Measurements from ENCODE around the gene SLC4A5.

SLC4A5 gene

DNA sequence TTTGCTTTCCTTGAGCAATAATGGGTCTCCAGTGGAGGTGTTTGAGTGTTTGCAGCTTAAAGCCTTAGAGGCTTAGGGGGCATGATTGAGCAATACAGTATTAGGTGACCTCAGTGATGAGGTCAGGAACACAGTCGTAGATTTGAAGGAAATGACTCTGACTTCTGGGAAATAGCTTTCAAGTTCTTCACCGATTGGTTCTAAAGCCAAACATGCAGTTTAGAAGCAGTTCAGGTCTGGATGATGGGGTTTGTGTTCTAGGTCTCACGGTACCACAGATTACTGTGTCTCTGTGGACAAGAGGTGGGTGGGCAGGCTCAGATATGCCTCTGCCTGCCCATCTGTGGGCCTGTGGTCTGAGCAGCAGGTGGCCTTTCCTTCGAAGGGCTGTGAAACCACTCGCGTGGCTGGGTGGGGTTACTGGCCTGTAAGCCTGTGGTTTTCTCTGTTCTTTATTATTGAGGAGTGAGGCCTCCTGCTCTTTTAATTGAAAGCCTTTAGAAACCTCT lies 137.0 kb downstream of the SLC4A5 start:
- DNase-seq (ENCODE audit: low spot score in 2 of 2) (peak in 1 of 2 donors; percentile 23), ATAC-seq (replicated peaks; ENCODE audit: extremely low read depth, poor library complexity, severe bottlenecking) (peak; percentile 88)
- Mint-ChIP-seq H3K9me3 (no peaks in the 10 kb centered on the region), H3K4me1 (peaks cover 18% of the 10 kb centered on the region), H3K4me3 (peak overlapping the region; percentile 68), H3K27ac (ENCODE audit: low read depth) (peak overlapping the region; percentile 95), H3K27me3 (no peaks in the 10 kb centered on the region), H3K36me3 (ENCODE audit: insufficient read depth) (peaks cover 18% of the 10 kb centered on the region)

DNA sequence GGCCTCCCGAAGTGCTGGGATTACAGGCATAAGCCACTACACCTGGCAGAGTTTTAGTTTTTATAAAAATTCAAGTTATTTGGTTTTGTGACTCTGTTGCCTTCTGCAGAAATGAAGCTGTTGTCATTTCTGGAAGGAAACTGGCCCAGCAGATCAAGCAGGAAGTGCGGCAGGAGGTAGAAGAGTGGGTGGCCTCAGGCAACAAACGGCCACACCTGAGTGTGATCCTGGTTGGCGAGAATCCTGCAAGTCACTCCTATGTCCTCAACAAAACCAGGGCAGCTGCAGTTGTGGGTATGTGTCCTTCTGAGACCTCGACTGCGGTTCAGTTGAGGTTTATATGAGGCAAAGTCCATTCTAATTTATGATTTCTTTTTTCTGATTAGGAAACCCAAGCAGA lies 137.6 kb downstream of the SLC4A5 start:
- ATAC-seq (replicated peaks; ENCODE audit: extremely low read depth, poor library complexity, severe bottlenecking) = peak; percentile 56
- Mint-ChIP-seq H3K27me3 (no peaks in the 10 kb centered on the region), H3K4me3 (peak overlapping the region; percentile 68), H3K27ac (ENCODE audit: low read depth) (peak overlapping the region; percentile 95), H3K4me1 (peaks cover 20% of the 10 kb centered on the region), H3K9me3 (no peaks in the 10 kb centered on the region), H3K36me3 (ENCODE audit: insufficient read depth) (peaks cover 17% of the 10 kb centered on the region)
- DNase-seq (ENCODE audit: low spot score in 2 of 2) = no peak

DNA sequence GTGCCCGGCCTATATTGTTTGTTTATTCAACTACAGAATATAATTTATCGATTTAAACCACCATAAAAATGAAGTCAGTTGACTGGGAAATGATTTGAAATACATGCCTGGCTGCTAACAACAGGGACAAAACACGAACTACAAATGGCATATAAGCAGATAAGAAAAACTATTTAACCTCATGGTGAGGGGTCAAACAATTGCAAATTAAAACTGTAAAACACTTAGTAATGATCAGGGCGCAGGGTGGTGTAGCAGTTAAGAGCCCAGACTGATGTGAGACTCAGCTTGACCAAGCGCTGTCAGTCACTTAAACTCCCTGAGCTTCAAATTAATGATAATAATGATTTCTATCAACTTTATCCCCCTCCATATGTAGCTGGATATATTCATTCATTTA lies 138.1 kb downstream of the SLC4A5 start:
- H3K9me3 Mint-ChIP-seq = no peaks in the 10 kb centered on the region
- DNase-seq (ENCODE audit: low spot score in 2 of 2) = no peak
- H3K27ac Mint-ChIP-seq (ENCODE audit: low read depth) = peak overlapping the region; percentile 95
- peaks cover 25% of the 10 kb centered on the region for H3K4me1 Mint-ChIP-seq
- ATAC-seq (replicated peaks; ENCODE audit: extremely low read depth, poor library complexity, severe bottlenecking) = no peak
- no peaks in the 10 kb centered on the region for H3K27me3 Mint-ChIP-seq
- peaks cover 17% of the 10 kb centered on the region for H3K36me3 Mint-ChIP-seq (ENCODE audit: insufficient read depth)
- H3K4me3 Mint-ChIP-seq = peak overlapping the region; percentile 68

DNA sequence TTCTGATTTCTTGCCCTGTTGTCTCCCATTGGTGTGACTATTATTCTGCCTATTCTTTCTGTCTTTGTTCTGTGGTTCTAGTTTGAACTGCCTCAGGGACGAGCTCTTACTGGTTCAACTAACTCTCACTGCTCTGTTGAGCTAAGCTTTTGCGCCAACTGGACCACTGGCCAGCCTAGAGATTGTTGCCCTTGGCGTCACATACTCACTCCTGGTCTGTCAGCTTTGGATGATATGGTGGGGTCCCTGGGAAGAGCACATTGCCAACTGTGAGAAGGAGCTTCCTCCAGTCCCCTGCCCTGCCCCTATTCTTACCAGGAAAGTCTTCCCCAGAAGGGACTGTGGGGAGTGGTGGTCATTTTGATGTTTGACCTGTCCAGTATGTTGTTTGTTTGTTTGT lies 138.8 kb downstream of the SLC4A5 start:
- H3K27ac Mint-ChIP-seq (ENCODE audit: low read depth) = no peak overlapping the region
- no peaks in the 10 kb centered on the region for H3K9me3 Mint-ChIP-seq
- ATAC-seq (replicated peaks; ENCODE audit: extremely low read depth, poor library complexity, severe bottlenecking) (no peak), DNase-seq (ENCODE audit: low spot score in 2 of 2) (no peak)
- H3K4me1 Mint-ChIP-seq = peaks cover 31% of the 10 kb centered on the region
- H3K4me3 Mint-ChIP-seq = no peak overlapping the region
- peaks cover 12% of the 10 kb centered on the region for H3K36me3 Mint-ChIP-seq (ENCODE audit: insufficient read depth)
- H3K27me3 Mint-ChIP-seq = no peaks in the 10 kb centered on the region

DNA sequence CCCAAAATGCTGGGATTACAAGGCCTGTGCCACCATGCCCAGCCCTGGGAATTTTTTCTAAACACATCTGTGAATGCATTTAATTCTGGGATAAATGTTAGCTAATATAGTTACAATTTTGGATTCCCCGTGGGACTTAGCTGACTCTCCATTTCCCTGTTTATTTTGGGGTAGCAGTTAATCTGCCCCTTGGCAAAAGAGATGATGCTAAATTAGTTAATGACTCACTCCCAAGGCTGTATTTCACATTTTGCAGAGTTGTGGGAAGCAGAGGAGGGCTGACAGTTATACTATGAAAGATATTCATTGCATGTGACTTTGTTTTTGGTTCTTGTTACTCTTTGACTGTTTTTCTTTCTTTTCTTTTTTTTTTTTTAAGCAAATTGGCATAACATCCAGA lies 141.6 kb downstream of the SLC4A5 start:
- Mint-ChIP-seq H3K27me3 (no peaks in the 10 kb centered on the region), H3K27ac (ENCODE audit: low read depth) (peak overlapping the region; percentile 59), H3K4me3 (no peak overlapping the region), H3K36me3 (ENCODE audit: insufficient read depth) (peaks cover 13% of the 10 kb centered on the region), H3K9me3 (no peaks in the 10 kb centered on the region), H3K4me1 (peaks cover 42% of the 10 kb centered on the region)
- ATAC-seq (replicated peaks; ENCODE audit: extremely low read depth, poor library complexity, severe bottlenecking) = no peak
- no peak for DNase-seq (ENCODE audit: low spot score in 2 of 2)

DNA sequence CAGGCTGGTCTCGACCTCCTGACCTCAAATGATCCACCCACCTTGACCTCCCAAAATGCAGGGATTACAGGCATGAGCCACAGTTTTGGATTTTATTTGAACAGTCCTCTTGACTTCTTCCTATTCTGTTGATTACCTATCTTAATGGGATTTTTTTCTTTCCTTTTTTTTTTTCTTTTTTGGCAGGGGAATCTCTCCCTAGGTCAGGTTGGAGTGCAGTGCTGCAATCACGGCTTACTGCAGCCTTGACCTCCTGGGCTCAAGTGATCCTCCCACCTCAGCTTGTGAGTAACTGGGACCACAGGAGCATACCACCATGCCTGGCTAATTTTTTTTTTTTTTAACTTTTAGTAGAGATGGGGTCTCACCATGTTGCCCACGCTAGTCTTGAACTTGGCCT lies 142.0 kb downstream of the SLC4A5 start:
- Mint-ChIP-seq H3K27me3 (no peaks in the 10 kb centered on the region), H3K4me3 (no peak overlapping the region), H3K4me1 (peaks cover 38% of the 10 kb centered on the region), H3K9me3 (no peaks in the 10 kb centered on the region), H3K27ac (ENCODE audit: low read depth) (no peak overlapping the region), H3K36me3 (ENCODE audit: insufficient read depth) (peaks cover 13% of the 10 kb centered on the region)
- ATAC-seq (replicated peaks; ENCODE audit: extremely low read depth, poor library complexity, severe bottlenecking) = no peak
- no peak for DNase-seq (ENCODE audit: low spot score in 2 of 2)

DNA sequence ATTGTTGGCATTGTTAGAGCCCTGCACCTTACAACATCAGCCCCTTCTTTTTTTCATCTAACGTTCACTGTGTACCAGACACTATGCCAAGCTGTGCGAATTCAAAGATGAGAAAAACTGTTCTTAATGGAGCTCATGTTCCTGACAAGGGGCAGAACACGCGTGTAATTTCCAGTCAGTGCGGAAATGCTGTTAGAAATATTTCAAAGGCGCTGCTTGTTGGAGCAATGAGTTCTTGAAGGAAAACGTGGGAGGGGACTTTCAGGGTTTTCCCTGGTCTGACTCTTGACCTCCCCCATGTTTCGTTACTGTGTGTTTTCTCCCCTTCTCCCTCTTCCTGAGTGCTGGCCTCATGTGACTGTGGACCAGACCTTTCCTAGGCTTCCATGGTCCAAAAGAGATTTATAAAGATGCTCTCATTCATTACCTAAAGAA lies 143.3 kb downstream of the SLC4A5 start:
- Mint-ChIP-seq H3K4me3 (peak overlapping the region; percentile 97), H3K27me3 (no peaks in the 10 kb centered on the region), H3K9me3 (no peaks in the 10 kb centered on the region), H3K36me3 (ENCODE audit: insufficient read depth) (peaks cover 13% of the 10 kb centered on the region), H3K4me1 (peaks cover 29% of the 10 kb centered on the region), H3K27ac (ENCODE audit: low read depth) (peak overlapping the region; percentile 97)
- DNase-seq (ENCODE audit: low spot score in 2 of 2) = no peak
- no peak for ATAC-seq (replicated peaks; ENCODE audit: extremely low read depth, poor library complexity, severe bottlenecking)

DNA sequence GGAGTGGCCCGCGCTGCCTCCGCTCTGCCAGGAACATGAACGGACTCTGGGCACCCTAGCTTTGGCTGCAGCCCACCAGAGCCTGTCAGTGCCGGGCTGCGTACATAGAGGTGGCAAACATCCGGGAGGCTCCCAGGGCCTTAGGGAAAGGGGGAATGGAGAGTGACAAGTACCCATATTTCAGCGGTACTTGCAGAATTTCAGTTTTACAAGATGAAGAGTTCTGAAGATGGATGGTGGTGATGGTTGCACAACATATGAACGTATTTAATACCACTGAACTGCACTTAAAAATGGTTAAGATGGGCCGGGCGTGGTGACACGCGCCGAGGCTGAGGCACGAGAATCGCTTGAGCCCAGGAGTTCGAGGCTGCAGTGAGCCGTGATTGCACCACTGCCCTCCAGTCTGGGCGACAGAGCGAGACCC lies 143.9 kb downstream of the SLC4A5 start:
- Mint-ChIP-seq H3K4me1 (peaks cover 29% of the 10 kb centered on the region), H3K4me3 (peak overlapping the region; percentile 97), H3K27ac (ENCODE audit: low read depth) (peak overlapping the region; percentile 97), H3K27me3 (no peaks in the 10 kb centered on the region), H3K36me3 (ENCODE audit: insufficient read depth) (peaks cover 13% of the 10 kb centered on the region), H3K9me3 (no peaks in the 10 kb centered on the region)
- DNase-seq (ENCODE audit: low spot score in 2 of 2) = no peak
- ATAC-seq (replicated peaks; ENCODE audit: extremely low read depth, poor library complexity, severe bottlenecking) = peak; percentile 5

DNA sequence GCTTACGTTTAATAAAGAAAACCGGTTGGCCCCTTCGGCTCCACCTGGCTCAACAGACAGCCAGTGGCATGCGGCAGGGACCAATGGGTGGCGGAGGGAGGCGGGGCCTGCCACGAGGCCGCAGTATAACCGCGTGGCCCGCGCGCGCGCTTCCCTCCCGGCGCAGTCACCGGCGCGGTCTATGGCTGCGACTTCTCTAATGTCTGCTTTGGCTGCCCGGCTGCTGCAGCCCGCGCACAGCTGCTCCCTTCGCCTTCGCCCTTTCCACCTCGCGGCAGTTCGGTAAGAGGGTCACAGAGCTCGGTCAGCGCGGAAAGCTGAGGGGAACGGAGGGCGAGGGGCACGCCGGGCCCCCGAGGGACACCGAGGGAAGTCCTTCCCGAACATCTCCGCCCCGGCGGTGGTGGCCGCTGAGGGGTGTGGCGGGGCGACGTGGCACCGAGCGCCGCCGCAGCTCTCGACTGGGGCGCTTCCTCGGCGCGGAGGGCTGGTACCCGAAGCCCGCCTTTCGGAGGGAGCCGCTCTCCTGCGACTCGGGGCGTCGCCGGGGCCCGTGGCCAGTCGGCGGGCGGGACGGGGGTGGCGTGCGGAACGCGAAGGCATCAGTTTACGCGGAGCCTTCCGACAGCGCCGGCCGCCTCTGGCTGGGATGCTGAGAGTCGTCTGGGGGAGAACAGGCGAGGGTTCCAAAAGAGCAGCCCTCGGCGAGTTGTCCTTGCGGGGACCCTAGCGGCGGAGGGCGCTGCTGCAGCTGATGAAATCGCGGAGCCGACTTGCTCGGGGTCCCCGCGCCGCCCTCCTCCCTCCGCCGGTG lies 144.5 kb downstream of the SLC4A5 start, which contains the start of gene MTHFD2:
TSS of gene MTHFD2 (plus strand) at position 155 of the 814 bp plus-strand sequence. CDS start at position 182, 27 bp downstream.
- DNase-seq (ENCODE audit: low spot score in 2 of 2) (peak; percentile 80 to 84), ATAC-seq (replicated peaks; ENCODE audit: extremely low read depth, poor library complexity, severe bottlenecking) (peak; percentile 88)
- Mint-ChIP-seq H3K36me3 (ENCODE audit: insufficient read depth) (peaks cover 13% of the 10 kb centered on the region), H3K9me3 (no peaks in the 10 kb centered on the region), H3K27ac (ENCODE audit: low read depth) (peak within 1 kb of the TSS; percentile 97), H3K27me3 (no peaks in the 10 kb centered on the region), H3K4me1 (peaks cover 29% of the 10 kb centered on the region), H3K4me3 (peak within 1 kb of the TSS; percentile 97)

DNA sequence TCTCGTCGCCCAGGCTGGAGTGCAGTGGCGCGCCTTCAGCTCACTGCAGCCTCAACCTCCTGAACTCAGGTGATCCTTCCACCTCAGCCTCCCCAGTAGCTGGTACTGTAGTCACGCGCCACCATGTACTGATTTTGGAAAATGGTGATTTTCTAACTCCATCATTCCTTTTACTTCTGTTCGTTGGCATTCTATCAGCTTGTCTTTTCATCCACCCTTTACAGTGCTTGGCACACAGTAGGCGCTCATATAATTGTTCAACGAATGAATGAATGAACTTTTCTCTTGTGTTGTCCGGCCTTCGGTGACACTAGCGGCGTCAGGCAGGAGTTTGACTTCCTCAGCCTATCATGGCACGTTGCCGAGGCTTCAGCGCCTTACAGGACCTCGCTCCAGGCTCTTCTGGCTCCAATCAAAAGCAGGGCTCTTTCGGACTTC lies 145.2 kb downstream of the SLC4A5 start:
- Mint-ChIP-seq H3K36me3 (ENCODE audit: insufficient read depth) (peaks cover 13% of the 10 kb centered on the region), H3K27ac (ENCODE audit: low read depth) (peak overlapping the region; percentile 97), H3K4me1 (peaks cover 29% of the 10 kb centered on the region), H3K9me3 (no peaks in the 10 kb centered on the region), H3K27me3 (no peaks in the 10 kb centered on the region), H3K4me3 (peak overlapping the region; percentile 97)
- ATAC-seq (replicated peaks; ENCODE audit: extremely low read depth, poor library complexity, severe bottlenecking) (no peak), DNase-seq (ENCODE audit: low spot score in 2 of 2) (no peak)

DNA sequence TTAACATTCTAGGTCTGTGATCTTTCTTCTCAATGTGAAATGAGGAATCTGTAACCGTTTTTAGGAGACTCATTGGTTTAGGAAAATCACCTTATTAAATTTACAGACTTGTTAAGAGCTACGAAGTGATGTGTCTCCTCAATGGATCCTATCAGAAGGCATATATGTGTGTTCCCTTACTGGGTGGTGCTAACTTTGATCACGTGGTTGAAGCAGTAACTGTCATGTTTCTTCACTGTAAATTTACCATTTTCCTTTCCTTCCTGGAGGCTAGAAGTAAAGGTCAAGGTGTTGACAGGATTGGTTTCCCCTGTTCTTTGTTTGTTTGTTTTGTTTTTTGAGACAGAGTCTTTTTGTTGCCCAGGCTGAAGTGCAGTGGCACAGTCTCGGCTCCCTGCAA lies 146.2 kb downstream of the SLC4A5 start:
- DNase-seq (ENCODE audit: low spot score in 2 of 2) (no peak), ATAC-seq (replicated peaks; ENCODE audit: extremely low read depth, poor library complexity, severe bottlenecking) (no peak)
- Mint-ChIP-seq H3K9me3 (no peaks in the 10 kb centered on the region), H3K36me3 (ENCODE audit: insufficient read depth) (peaks cover 9% of the 10 kb centered on the region), H3K4me3 (peak overlapping the region; percentile 13), H3K27me3 (no peaks in the 10 kb centered on the region), H3K27ac (ENCODE audit: low read depth) (no peak overlapping the region), H3K4me1 (peaks cover 29% of the 10 kb centered on the region)

DNA sequence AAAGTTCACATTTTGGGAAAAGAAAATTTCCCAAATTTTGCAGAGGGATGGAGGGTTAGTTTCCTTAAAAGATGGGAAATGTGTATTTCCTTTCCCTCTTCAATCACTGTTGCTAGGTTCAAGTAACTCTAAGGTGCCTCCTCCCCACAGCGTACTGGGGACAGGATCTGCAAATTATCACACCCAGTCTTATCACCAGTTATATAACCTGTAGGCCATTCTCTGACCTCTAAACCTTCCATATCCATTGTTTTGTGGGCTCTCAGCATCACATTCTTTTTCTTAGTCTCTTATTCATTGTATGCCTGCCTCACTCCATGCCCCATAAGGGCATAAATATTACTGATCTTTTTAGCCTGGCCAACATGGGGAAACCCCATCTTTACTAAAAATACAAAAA lies 148.4 kb downstream of the SLC4A5 start:
- H3K27ac Mint-ChIP-seq (ENCODE audit: low read depth) = no peak overlapping the region
- no peak overlapping the region for H3K4me3 Mint-ChIP-seq
- no peaks in the 10 kb centered on the region for H3K9me3 Mint-ChIP-seq
- DNase-seq (ENCODE audit: low spot score in 2 of 2) (no peak), ATAC-seq (replicated peaks; ENCODE audit: extremely low read depth, poor library complexity, severe bottlenecking) (no peak)
- H3K36me3 Mint-ChIP-seq (ENCODE audit: insufficient read depth) = peaks cover 9% of the 10 kb centered on the region
- H3K4me1 Mint-ChIP-seq = peaks cover 20% of the 10 kb centered on the region
- no peaks in the 10 kb centered on the region for H3K27me3 Mint-ChIP-seq
